Measurements from ENCODE around the gene LRRC18.

GRCh38 chr10:48906841-48907240 is 32.8 kb downstream of the LRRC18 start:
- no peak for TF ChIP-seq CTCF (IDR thresholded peaks at IDR 0.05)
- no peak for TF ChIP-seq EZH2 (IDR thresholded peaks at IDR 0.05; ENCODE audit: borderline replicate concordance, insufficient read depth, low read depth, low read length, poor library complexity, severe bottlenecking)
